Osteoblast (primary cell): ENCODE results near the gene JUNB. TPM values are rescaled to one million over a fixed set of nuclear protein-coding genes. Genes with fewer than 3 reads are reported as not detected.
A peak's percentile ranks its signal among the peaks of the same experiment; 100 is the strongest.

Source experiments
- DNase-seq: peaks from one replicate; pipeline ENCODE4 v3.0.0; 2011; ENCODE audit warnings: low spot score, mixed read lengths; ENCODE audit not compliant: insufficient read length; ENCODE audit errors: missing footprints
- H2AFZ ChIP-seq: 2 replicates; pipeline ENCODE4 v1.6.0; 2011; ENCODE audit warnings: mild to moderate bottlenecking, low read length
- H3K27ac ChIP-seq: 2 replicates; pipeline ENCODE4 v1.5.1; 2011; ENCODE audit warnings: mild to moderate bottlenecking, low read depth, low read length, moderate library complexity
- H3K27me3 ChIP-seq: 2 replicates; pipeline ENCODE4 v1.6.0; 2012; ENCODE audit warnings: mild to moderate bottlenecking, control low read depth, inconsistent platforms, low read length, moderate library complexity; ENCODE audit not compliant: insufficient read depth
- H3K36me3 ChIP-seq: 2 replicates; pipeline ENCODE4 v1.5.1; 2011; ENCODE audit warnings: mild to moderate bottlenecking, low read length, control low read depth, moderate library complexity; ENCODE audit not compliant: insufficient read depth
- H3K4me1 ChIP-seq: 2 replicates; pipeline ENCODE4 v1.5.1; 2011; ENCODE audit warnings: mild to moderate bottlenecking, low read length, control low read depth, moderate library complexity; ENCODE audit not compliant: insufficient read depth
- H3K4me2 ChIP-seq: 2 replicates; pipeline ENCODE4 v1.6.0; 2011; ENCODE audit warnings: mild to moderate bottlenecking, low read length; ENCODE audit not compliant: insufficient read depth
- H3K4me3 ChIP-seq: fragments of 200-600 bp; sonication (generic); 3 replicates; pipeline ENCODE4 v1.5.1; 2012; ENCODE audit warnings: mild to moderate bottlenecking, low read length, inconsistent platforms; ENCODE audit not compliant: insufficient read depth
- H3K79me2 ChIP-seq: 2 replicates; pipeline ENCODE4 v1.6.0; 2012; ENCODE audit warnings: mild to moderate bottlenecking, low read length, control low read depth, inconsistent platforms; ENCODE audit not compliant: insufficient read depth
- H3K9me3 ChIP-seq: 2 replicates; pipeline ENCODE4 v1.5.1; 2011; ENCODE audit warnings: low read depth, low read length, control low read depth
- H4K20me1 ChIP-seq: 2 replicates; pipeline ENCODE4 v1.6.0; 2012; ENCODE audit warnings: mild to moderate bottlenecking, low read length, control low read depth; ENCODE audit not compliant: insufficient read depth
- CTCF ChIP-seq: IDR thresholded peaks from 2 replicates; pipeline ENCODE4 v1.5.1; 2011; ENCODE audit warnings: mild to moderate bottlenecking, low read depth, low read length, moderate library complexity; ENCODE audit errors: extremely low read depth
- total RNA-seq: library from RNA; depleted of rRNA; stranded (reverse); fragments of >200 nt; gene quantifications from 2 replicates; pipeline ENCODE4 v1.2.3, GENCODE V29; 2012

JUNB gene
- total RNA-seq, 1 donor: 93.0 TPM

GRCh38 chr19:12783291-12783848 lies 7.9 kb upstream of the JUNB start:
- H3K27ac ChIP-seq: peak overlapping the region; percentile 86
- no peaks in the 10 kb centered on the region for H4K20me1 ChIP-seq
- peaks cover 34% of the 10 kb centered on the region for H3K4me1 ChIP-seq
- no peaks in the 10 kb centered on the region for H3K79me2 ChIP-seq
- peak overlapping the region; percentile 73 for H3K4me2 ChIP-seq
- TF ChIP-seq CTCF: no peak
- H2AFZ ChIP-seq: no peak overlapping the region
- DNase-seq: peak; percentile 86
- H3K27me3 ChIP-seq: no peaks in the 10 kb centered on the region
- no peaks in the 10 kb centered on the region for H3K36me3 ChIP-seq
- H3K4me3 ChIP-seq: peak overlapping the region; percentile 72
- no peaks in the 10 kb centered on the region for H3K9me3 ChIP-seq

DNA sequence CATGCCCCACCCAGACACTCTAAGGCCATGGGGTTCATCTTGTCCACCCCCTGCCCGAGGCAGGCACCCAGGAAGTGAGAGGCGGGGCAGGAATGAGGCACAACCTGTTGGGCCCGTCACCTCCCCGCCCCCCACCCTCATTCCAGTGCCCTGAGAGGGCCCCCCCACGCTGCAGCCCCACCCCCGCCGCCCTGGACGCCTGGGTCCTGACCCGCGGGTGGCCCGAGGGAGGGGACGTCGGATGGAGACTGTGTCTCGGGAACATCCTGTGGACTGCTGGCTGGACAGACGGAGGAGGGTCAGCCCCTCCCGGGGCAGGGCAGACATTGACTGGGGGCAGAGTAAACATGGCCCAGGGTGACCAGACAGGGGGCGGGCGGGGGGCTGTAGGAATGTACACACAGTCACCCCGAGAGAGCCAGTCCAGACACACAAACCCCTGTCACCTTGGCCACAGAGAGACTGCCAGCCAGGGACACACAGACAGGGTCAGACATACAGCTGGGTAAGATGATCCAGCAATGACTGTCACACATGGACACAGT lies 7.4 kb upstream of the JUNB start:
- Histone ChIP-seq H3K4me3 (no peak overlapping the region), H3K4me1 (peaks cover 34% of the 10 kb centered on the region), H4K20me1 (no peaks in the 10 kb centered on the region), H3K27me3 (no peaks in the 10 kb centered on the region), H3K36me3 (no peaks in the 10 kb centered on the region), H2AFZ (no peak overlapping the region), H3K4me2 (no peak overlapping the region), H3K27ac (peak overlapping the region; percentile 86), H3K79me2 (no peaks in the 10 kb centered on the region), H3K9me3 (no peaks in the 10 kb centered on the region)
- peak; percentile 74 for DNase-seq
- TF ChIP-seq CTCF: no peak

- H3K4me1 ChIP-seq: peaks cover 34% of the 10 kb centered on the region
- peak overlapping the region; percentile 86 for H3K27ac ChIP-seq
- H3K79me2 ChIP-seq: no peaks in the 10 kb centered on the region
- H3K9me3 ChIP-seq: no peaks in the 10 kb centered on the region
- no peaks in the 10 kb centered on the region for H3K36me3 ChIP-seq
- H3K27me3 ChIP-seq: no peaks in the 10 kb centered on the region
- no peak for TF ChIP-seq CTCF
- no peak overlapping the region for H2AFZ ChIP-seq
- DNase-seq: peak; percentile 91
- H4K20me1 ChIP-seq: no peaks in the 10 kb centered on the region
- no peak overlapping the region for H3K4me3 ChIP-seq
- H3K4me2 ChIP-seq: no peak overlapping the region
Observed at GRCh38 chr19:12784394-12784870, 6.9 kb upstream of the JUNB start.

GRCh38 chr19:12784871-12785430 lies 6.3 kb upstream of the JUNB start:
- DNase-seq: peak; percentile 86
- Histone ChIP-seq H2AFZ (no peak overlapping the region), H3K4me3 (no peak overlapping the region), H3K79me2 (no peaks in the 10 kb centered on the region), H3K9me3 (no peaks in the 10 kb centered on the region), H3K4me1 (peaks cover 31% of the 10 kb centered on the region), H4K20me1 (no peaks in the 10 kb centered on the region), H3K4me2 (no peak overlapping the region), H3K27ac (peak overlapping the region; percentile 86), H3K36me3 (no peaks in the 10 kb centered on the region), H3K27me3 (no peaks in the 10 kb centered on the region)
- no peak for TF ChIP-seq CTCF
